Neural progenitor cell (in vitro differentiated cells): Measurements from ENCODE around the gene KIF26A.
"Not testable (repeated sequence)": the region's sequence is repeated elsewhere in the genome, so short reads cannot be mapped to it uniquely, and the experiment has no call there.

Experiments
- EZH2 ChIP-seq: fragments of 200-600 bp; sonication (generic); IDR thresholded peaks from 2 replicates; pipeline ENCODE4 v1.6.1; 2017; ENCODE audit warnings: antibody characterized with exemption, mild to moderate bottlenecking, moderate library complexity
- EZH2phosphoT487 ChIP-seq: fragments of 200-600 bp; sonication (generic); IDR thresholded peaks from 2 replicates; pipeline ENCODE4 v1.6.1; 2017; ENCODE audit warnings: antibody characterized with exemption
- TF ChIP-seq, protein P1 (sequence below): fragments of 200-600 bp; sonication (generic); IDR thresholded peaks from 2 replicates; pipeline ENCODE4 v1.5.1; 2017; ENCODE audit warnings: antibody characterized with exemption, mild to moderate bottlenecking

DNA sequence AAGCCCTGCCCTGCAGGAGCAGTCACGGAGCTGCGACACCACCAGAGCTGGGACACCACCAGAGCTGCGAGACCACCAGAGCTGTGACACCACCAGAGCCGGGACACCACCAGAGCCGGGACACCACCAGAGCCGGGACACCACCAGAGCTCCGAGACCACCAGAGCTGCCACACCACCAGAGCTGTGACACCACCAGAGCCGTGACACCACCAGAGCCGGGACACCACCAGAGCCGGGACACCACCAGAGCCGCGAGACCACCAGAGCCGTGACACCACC is 69.6 kb downstream of the KIF26A start:
- TF ChIP-seq, protein P1, sequence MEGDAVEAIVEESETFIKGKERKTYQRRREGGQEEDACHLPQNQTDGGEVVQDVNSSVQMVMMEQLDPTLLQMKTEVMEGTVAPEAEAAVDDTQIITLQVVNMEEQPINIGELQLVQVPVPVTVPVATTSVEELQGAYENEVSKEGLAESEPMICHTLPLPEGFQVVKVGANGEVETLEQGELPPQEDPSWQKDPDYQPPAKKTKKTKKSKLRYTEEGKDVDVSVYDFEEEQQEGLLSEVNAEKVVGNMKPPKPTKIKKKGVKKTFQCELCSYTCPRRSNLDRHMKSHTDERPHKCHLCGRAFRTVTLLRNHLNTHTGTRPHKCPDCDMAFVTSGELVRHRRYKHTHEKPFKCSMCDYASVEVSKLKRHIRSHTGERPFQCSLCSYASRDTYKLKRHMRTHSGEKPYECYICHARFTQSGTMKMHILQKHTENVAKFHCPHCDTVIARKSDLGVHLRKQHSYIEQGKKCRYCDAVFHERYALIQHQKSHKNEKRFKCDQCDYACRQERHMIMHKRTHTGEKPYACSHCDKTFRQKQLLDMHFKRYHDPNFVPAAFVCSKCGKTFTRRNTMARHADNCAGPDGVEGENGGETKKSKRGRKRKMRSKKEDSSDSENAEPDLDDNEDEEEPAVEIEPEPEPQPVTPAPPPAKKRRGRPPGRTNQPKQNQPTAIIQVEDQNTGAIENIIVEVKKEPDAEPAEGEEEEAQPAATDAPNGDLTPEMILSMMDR: not testable (repeated sequence)
- TF ChIP-seq EZH2phosphoT487, EZH2: not testable (repeated sequence)
